Breast epithelium (tissue), 3 donors: ENCODE results near the gene FNDC10.

Experiments used
- CTCF ChIP-seq, 3 donors: fragments of 450-650 bp; IDR thresholded peaks; one replicate each; pipeline ENCODE4 v1.5.1; 2016 to 2017; ENCODE audit warnings: antibody characterized with exemption in 3 of 3, mild to moderate bottlenecking in 3 of 3, moderate library complexity in 3 of 3
- POLR2A ChIP-seq: fragments of 450-650 bp; IDR thresholded peaks from one replicate; pipeline ENCODE4 v1.6.1; 2016; ENCODE audit warnings: antibody characterized with exemption, mild to moderate bottlenecking, moderate library complexity
- POLR2AphosphoS5 ChIP-seq, 3 donors: sonication (generic); formaldehyde crosslinking; IDR thresholded peaks; one replicate each; pipeline ENCODE4 v1.6.1; 2017; ENCODE audit warnings: antibody characterized with exemption in 3 of 3

GRCh38 chr1:1616838-1617237 lies 16.9 kb upstream of the FNDC10 start:
- no peak for TF ChIP-seq CTCF (IDR thresholded peaks at IDR 0.05)
- no peak for TF ChIP-seq POLR2A
- TF ChIP-seq POLR2AphosphoS5 (IDR thresholded peaks at IDR 0.05) = no peak
